Peyer's patch (tissue), 4 donors: ENCODE measurements around the gene ASCL3.

ENCODE experiments used
- POLR2A ChIP-seq, 2 donors: fragments of 450-650 bp; IDR thresholded peaks; one replicate each; pipeline ENCODE4 v1.5.1; 2017; ENCODE audit warnings: antibody characterized with exemption in 2 of 2, mild to moderate bottlenecking in 2 of 2, moderate library complexity in 2 of 2
- TF ChIP-seq, protein P1 (sequence below), 6 experiments: fragments of 450-650 bp in 4 of 6; fragments of 200-600 bp in 2 of 6; sonication (generic) in 1 of 6; IDR thresholded peaks; one replicate each; pipeline ENCODE4 v1.5.1; 2017 to 2019; ENCODE audit warnings: antibody characterized with exemption in 6 of 6, mild to moderate bottlenecking in 3 of 6, moderate library complexity in 1 of 6

DNA sequence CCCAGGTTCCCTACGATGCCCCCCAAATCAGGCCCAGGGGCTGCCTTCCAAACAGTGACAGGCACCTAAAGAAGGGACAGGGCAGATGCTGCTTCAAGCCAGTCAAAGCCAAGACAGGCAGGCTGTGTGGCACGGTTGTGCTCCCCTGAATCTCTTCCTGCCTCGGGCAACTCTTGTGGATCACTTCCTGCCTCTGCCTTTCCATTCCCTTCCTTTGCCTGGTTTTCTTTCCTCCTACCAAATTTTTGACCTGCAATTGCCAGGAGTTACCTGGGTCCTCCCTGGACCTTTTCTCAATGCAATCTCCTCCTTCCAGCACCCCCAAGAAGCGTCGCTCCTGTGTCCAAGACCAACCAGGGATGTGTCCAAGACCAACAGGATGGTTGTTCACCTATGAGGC, 15.6 kb downstream of the ASCL3 start:
- TF ChIP-seq, protein P1, sequence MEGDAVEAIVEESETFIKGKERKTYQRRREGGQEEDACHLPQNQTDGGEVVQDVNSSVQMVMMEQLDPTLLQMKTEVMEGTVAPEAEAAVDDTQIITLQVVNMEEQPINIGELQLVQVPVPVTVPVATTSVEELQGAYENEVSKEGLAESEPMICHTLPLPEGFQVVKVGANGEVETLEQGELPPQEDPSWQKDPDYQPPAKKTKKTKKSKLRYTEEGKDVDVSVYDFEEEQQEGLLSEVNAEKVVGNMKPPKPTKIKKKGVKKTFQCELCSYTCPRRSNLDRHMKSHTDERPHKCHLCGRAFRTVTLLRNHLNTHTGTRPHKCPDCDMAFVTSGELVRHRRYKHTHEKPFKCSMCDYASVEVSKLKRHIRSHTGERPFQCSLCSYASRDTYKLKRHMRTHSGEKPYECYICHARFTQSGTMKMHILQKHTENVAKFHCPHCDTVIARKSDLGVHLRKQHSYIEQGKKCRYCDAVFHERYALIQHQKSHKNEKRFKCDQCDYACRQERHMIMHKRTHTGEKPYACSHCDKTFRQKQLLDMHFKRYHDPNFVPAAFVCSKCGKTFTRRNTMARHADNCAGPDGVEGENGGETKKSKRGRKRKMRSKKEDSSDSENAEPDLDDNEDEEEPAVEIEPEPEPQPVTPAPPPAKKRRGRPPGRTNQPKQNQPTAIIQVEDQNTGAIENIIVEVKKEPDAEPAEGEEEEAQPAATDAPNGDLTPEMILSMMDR (IDR thresholded peaks at IDR 0.05): no peak
- TF ChIP-seq POLR2A (IDR thresholded peaks at IDR 0.05): no peak
